ENCODE measurements around the gene MMRN2. TPM values are rescaled to one million over a fixed set of nuclear protein-coding genes. Genes with fewer than 3 reads are reported as not detected.

MMRN2 gene
- total and polyA plus RNA-seq, 4 donors = 10.2 to 55.3 (median 29.0) TPM

GRCh38 chr10:86962136-86962980 is 4.9 kb upstream of the MMRN2 start:
- Histone ChIP-seq H3K9me3 (ENCODE audit: control insufficient read depth in 4 of 4, insufficient read depth in 3 of 4, low read length in 3 of 4) (no peaks in the 10 kb centered on the region), H3K27ac (ENCODE audit: low read depth in 1 of 2, low read length in 1 of 2) (no peak overlapping the region), H3K4me3 (no peak overlapping the region), H3K9ac (ENCODE audit: insufficient read depth in 1 of 2, low read length in 2 of 2) (no peak overlapping the region), H3K36me3 (ENCODE audit: control insufficient read depth in 4 of 4, insufficient read depth in 4 of 4, low read length in 4 of 4) (no peaks in the 10 kb centered on the region), H3K27me3 (ENCODE audit: control insufficient read depth in 3 of 3, insufficient read depth in 3 of 3, low read length in 2 of 3) (no peaks in the 10 kb centered on the region), H3K4me1 (ENCODE audit: control insufficient read depth in 5 of 5, insufficient read depth in 5 of 5, low read length in 5 of 5) (peaks cover 0 to 38% (median 25%) of the 10 kb centered on the region in 5 donors)
- ATAC-seq (ENCODE audit: insufficient read depth, low FRiP score) (no peak), DNase-seq (no peak)
- no peak for TF ChIP-seq CTCF (IDR thresholded peaks at IDR 0.05; ENCODE audit: control extremely low read depth, extremely low read depth)
- WGBS, 2 donors = 90 to 93% methylated on average over 7 of the region's 7 CpGs

GRCh38 chr10:86961481-86962091 is 4.2 kb upstream of the MMRN2 start:
- ATAC-seq (ENCODE audit: insufficient read depth, low FRiP score) (no peak), DNase-seq (no peak)
- Histone ChIP-seq H3K9me3 (ENCODE audit: control insufficient read depth in 4 of 4, insufficient read depth in 3 of 4, low read length in 3 of 4) (no peaks in the 10 kb centered on the region), H3K4me3 (no peak overlapping the region), H3K36me3 (ENCODE audit: control insufficient read depth in 4 of 4, insufficient read depth in 4 of 4, low read length in 4 of 4) (no peaks in the 10 kb centered on the region), H3K27me3 (ENCODE audit: control insufficient read depth in 3 of 3, insufficient read depth in 3 of 3, low read length in 2 of 3) (no peaks in the 10 kb centered on the region), H3K27ac (ENCODE audit: low read depth in 1 of 2, low read length in 1 of 2) (no peak overlapping the region), H3K4me1 (ENCODE audit: control insufficient read depth in 5 of 5, insufficient read depth in 5 of 5, low read length in 5 of 5) (peaks cover 0 to 36% (median 25%) of the 10 kb centered on the region in 5 donors), H3K9ac (ENCODE audit: insufficient read depth in 1 of 2, low read length in 2 of 2) (no peak overlapping the region)
- WGBS, 2 donors = 91 to 95% methylated on average over 12 of the region's 12 CpGs
- no peak for TF ChIP-seq CTCF (IDR thresholded peaks at IDR 0.05; ENCODE audit: control extremely low read depth, extremely low read depth)

- Histone ChIP-seq H3K9ac (ENCODE audit: insufficient read depth in 1 of 2, low read length in 2 of 2) (no peak overlapping the region), H3K27ac (ENCODE audit: low read depth in 1 of 2, low read length in 1 of 2) (no peak overlapping the region), H3K4me3 (no peak overlapping the region), H3K36me3 (ENCODE audit: control insufficient read depth in 4 of 4, insufficient read depth in 4 of 4, low read length in 4 of 4) (no peaks in the 10 kb centered on the region), H3K4me1 (ENCODE audit: control insufficient read depth in 5 of 5, insufficient read depth in 5 of 5, low read length in 5 of 5) (peaks cover 0 to 33% (median 25%) of the 10 kb centered on the region in 5 donors), H3K27me3 (ENCODE audit: control insufficient read depth in 3 of 3, insufficient read depth in 3 of 3, low read length in 2 of 3) (no peaks in the 10 kb centered on the region), H3K9me3 (ENCODE audit: control insufficient read depth in 4 of 4, insufficient read depth in 3 of 4, low read length in 3 of 4) (no peaks in the 10 kb centered on the region)
- ATAC-seq (ENCODE audit: insufficient read depth, low FRiP score) = no peak
- DNase-seq = no peak
- 79 to 85% methylated on average over 9 of the region's 9 CpGs for WGBS, 2 donors
- no peak for TF ChIP-seq CTCF (IDR thresholded peaks at IDR 0.05; ENCODE audit: control extremely low read depth, extremely low read depth)
Measured at GRCh38 chr10:86960863-86961434, 3.5 kb upstream of the MMRN2 start.

Measured in lung (tissue), 12 donors.